ENCODE measurements around the gene COMT.

The COMT gene

GRCh38 chr22:19971276-19972124 is 29.9 kb downstream of the COMT start:
- no peak for DNase-seq

GRCh38 chr22:19972251-19972650 is 30.7 kb downstream of the COMT start:
- DNase-seq: no peak

- no peak for DNase-seq
Measured at GRCh38 chr22:19972652-19973550, 31.3 kb downstream of the COMT start.

GRCh38 chr22:19973551-19974267 is 32.1 kb downstream of the COMT start:
- DNase-seq: no peak

GRCh38 chr22:19974268-19974861 is 32.8 kb downstream of the COMT start:
- DNase-seq: peak; percentile 82

GRCh38 chr22:19974935-19975706 is 33.5 kb downstream of the COMT start:
- DNase-seq: no peak

- DNase-seq: no peak
Measured at GRCh38 chr22:19975707-19976035, 34.1 kb downstream of the COMT start.

- DNase-seq: no peak
Measured at GRCh38 chr22:19976671-19977070, 35.1 kb downstream of the COMT start.

GRCh38 chr22:19977296-19978243 is 36.0 kb downstream of the COMT start:
- DNase-seq: no peak

- DNase-seq: no peak
Measured at GRCh38 chr22:19978748-19979147, 37.2 kb downstream of the COMT start.

GRCh38 chr22:19979712-19980493 is 38.3 kb downstream of the COMT start:
- no peak for DNase-seq

GRCh38 chr22:19980766-19981165 is 39.2 kb downstream of the COMT start:
- no peak for DNase-seq

- DNase-seq: no peak
Measured at GRCh38 chr22:19981171-19981960, 39.8 kb downstream of the COMT start.

- DNase-seq: no peak
Measured at GRCh38 chr22:19981961-19982920, 40.7 kb downstream of the COMT start.

- DNase-seq: no peak
Measured at GRCh38 chr22:19982991-19983578, 41.5 kb downstream of the COMT start.

- DNase-seq: no peak
Measured at GRCh38 chr22:19983741-19984140, 42.2 kb downstream of the COMT start.

GRCh38 chr22:19984201-19984753 is 42.7 kb downstream of the COMT start:
- peak; percentile 55 for DNase-seq
